Suprapubic skin (tissue), 4 donors: ENCODE results near the gene PDGFB.

Experiments used
- CTCF ChIP-seq, 2 donors: fragments of 200-600 bp in 1 of 2; fragments of 450-650 bp in 1 of 2; sonication (generic) in 1 of 2; IDR thresholded peaks; one replicate each; pipeline ENCODE4 v1.5.1; 2016 to 2019; ENCODE audit warnings: antibody characterized with exemption in 2 of 2, mild to moderate bottlenecking in 1 of 2, moderate library complexity in 1 of 2
- POLR2A ChIP-seq, 2 donors: fragments of 450-650 bp; IDR thresholded peaks; one replicate each; pipeline ENCODE4 v1.6.1; 2017; ENCODE audit warnings: antibody characterized with exemption in 2 of 2, mild to moderate bottlenecking in 2 of 2, moderate library complexity in 2 of 2
- POLR2AphosphoS5 ChIP-seq, 3 donors: sonication (generic); formaldehyde crosslinking; IDR thresholded peaks; one replicate each; pipeline ENCODE4 v1.6.1; 2017; ENCODE audit warnings: antibody characterized with exemption in 3 of 3

GRCh38 chr22:39214383-39215069 lies 30.3 kb downstream of the PDGFB start:
- TF ChIP-seq POLR2AphosphoS5 (IDR thresholded peaks at IDR 0.05): no peak
- no peak for TF ChIP-seq POLR2A (IDR thresholded peaks at IDR 0.05)
- TF ChIP-seq CTCF (IDR thresholded peaks at IDR 0.05): no peak
